SKM-1 (cell line): ENCODE measurements around the gene CENPO.
"Not testable (repeated sequence)": the region's sequence is repeated elsewhere in the genome, so short reads cannot be mapped to it uniquely, and the experiment has no call there.

Source experiments
- DNase-seq: peaks from one replicate; lab custom pipeline; 2025; ENCODE audit not compliant: unreplicated experiment; lab: John Stamatoyannopoulos, UW

Gene CENPO

GRCh38 chr2:24822049-24822706, 29.0 kb downstream of the CENPO start:
- no peak for DNase-seq

GRCh38 chr2:24824071-24824588, 30.9 kb downstream of the CENPO start:
- no peak for DNase-seq

GRCh38 chr2:24824966-24825882, 32.0 kb downstream of the CENPO start:
- DNase-seq, result no peak

- no peak for DNase-seq
Observed at GRCh38 chr2:24825883-24826772, 32.9 kb downstream of the CENPO start.

GRCh38 chr2:24826773-24827145, 33.5 kb downstream of the CENPO start:
- no peak for DNase-seq

- DNase-seq, result peak; percentile 28
Observed at GRCh38 chr2:24827321-24828237, 34.4 kb downstream of the CENPO start.

DNA sequence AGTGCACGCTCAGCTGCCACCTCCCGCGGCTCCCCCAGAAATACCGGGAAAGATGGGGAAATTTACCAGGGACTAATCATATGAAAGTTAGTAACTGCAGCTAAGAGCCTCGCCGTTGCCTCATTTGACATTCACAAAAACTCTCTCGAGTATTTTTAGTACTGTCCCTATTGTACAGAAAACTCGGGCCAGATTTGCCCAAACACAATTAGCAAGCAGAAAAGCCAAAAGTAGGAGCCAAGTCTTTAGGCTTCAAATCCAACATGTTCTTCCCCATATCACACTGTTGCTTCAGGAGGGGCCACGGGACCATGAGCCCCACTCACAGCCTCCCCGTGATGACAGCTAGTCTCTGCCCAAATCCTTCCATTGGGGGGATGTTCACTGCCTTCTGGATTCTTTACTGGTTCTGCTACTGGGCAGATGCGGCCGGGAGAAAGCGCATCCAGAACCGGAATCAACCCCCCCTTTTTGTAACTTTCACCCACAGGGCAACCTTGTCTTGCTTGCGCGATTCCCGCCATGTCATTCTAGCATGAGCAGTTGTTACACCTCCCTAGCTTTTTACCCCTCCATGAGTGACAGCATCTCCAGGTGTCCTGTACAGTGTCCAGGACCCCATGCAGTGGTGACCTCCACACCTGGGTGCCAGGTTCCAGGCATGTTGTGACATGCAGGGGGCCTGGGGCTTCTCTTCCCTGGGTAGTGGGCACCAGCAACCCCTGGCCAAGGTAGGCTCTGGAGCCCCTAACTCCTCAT, 35.2 kb downstream of the CENPO start:
- DNase-seq, result no peak

DNA sequence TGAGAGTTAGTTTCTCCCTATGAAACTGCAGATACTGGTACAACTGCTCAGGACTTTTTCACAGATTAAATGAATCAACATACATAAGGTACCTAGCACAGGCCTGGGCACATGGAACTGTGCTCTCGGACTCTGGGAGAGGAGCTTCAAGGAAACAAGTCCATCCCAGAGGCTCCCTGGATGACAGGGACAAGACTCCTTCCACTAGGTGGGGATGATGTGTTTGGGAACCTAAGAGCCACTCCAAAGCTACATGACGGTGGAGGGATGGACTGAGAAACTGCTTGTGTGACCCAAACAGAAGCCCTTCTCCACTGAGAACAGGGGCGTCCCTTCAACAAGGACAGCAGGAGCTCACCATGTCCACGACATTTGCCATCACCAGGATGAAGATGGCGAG, 37.1 kb downstream of the CENPO start:
- DNase-seq, result no peak

GRCh38 chr2:24830786-24831185, 37.6 kb downstream of the CENPO start:
- no peak for DNase-seq

GRCh38 chr2:24831221-24832072, 38.2 kb downstream of the CENPO start:
- no peak for DNase-seq

DNA sequence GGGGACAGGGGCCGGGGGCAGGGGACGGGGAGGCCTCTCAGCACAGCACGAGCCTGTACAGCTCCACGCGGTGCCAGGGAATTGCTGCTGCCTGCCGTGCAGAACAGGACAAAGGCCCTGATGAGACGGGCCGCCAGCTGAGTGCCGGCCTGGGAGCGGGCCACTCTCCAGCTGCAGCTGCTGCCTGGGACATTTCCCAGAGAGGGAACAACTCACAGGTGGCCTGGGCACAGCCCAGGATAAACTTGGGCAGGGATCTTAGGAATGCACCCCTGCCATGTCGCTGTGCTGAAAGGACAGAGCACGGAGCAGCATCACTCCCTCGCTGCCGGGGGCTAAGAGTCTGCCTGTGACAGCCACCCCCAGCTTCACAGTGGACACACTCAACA, 38.8 kb downstream of the CENPO start:
- DNase-seq, result no peak

DNA sequence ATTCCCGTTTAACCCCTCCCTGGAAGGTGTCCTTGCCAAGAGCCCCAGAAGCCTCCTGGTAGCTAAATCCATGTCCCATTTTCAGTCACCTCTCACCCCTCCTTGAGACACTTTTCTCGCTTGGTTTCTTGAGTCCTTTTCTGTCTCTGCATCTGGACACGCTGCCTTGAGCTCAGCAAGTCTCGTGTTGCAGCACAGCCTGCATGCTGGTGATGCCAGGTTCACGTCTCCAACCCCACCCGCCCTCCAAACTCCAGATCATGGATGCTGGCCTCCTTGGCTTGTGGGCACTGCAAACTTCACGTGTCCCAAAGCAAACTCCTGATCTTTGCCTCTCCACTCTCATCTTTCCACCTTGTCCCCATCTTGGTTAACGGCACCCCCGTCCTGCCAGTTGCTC, 39.3 kb downstream of the CENPO start:
- no peak for DNase-seq

GRCh38 chr2:24832931-24833701, 39.9 kb downstream of the CENPO start:
- DNase-seq, result no peak

DNA sequence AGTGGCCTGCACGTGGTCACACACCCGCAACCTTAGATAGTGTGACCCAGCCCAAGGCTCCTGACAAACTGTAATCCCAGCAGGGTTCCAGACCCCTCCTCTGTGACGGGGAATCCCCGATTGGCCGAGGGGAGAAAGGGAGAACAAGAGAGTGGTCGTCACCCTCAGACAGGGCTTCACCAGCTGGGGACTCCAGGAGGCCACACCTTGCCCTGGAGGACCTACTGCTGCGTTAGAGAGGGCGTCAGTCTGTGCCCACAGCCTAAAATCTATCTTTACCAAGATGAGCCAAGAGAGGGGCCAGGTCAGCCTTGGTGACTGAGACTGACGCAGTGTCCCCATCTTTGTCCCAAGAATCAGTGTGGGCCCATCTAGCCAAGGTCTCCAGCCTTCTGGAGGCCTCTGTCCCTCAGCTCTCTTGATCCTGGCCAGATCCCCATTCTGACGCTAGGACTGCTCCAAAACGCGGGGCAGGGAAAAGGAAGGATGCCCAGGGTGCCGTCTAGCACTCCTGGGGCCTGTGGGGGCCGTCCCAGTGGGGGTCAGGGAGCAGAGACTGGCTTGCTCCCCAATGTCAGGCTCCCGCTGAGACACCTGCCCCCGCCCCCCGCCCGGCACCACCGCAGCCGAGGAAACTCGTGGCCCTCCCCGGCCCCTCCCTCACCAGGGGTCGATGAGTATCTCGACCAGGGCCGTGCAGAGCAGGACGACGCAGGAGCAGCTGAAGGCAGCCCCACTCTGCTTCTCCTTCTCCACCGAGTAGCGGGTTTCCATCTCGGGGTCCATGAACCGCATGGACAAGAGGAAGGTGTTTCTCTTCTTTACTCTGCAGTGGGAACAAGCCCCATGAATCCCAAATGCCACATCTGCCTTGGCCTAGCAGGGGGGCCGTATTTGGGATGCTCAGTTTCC, 40.9 kb downstream of the CENPO start:
- no peak for DNase-seq

GRCh38 chr2:24834733-24835395, 41.6 kb downstream of the CENPO start:
- DNase-seq, result no peak

- not testable (repeated sequence) for DNase-seq
Observed at GRCh38 chr2:24835411-24835810, 42.2 kb downstream of the CENPO start.
